Esophagus squamous epithelium (tissue), 4 donors: ENCODE measurements around the gene RNF223.
A peak's percentile ranks its signal among the peaks of the same experiment; 100 is the strongest.

Source experiments
- CTCF ChIP-seq, 6 experiments: fragments of 450-650 bp in 4 of 6; fragments of 200-600 bp in 2 of 6; sonication (generic) in 2 of 6; IDR thresholded peaks; one replicate each; pipeline ENCODE4 v1.5.1; 2016 to 2019; ENCODE audit warnings: antibody characterized with exemption in 6 of 6, mild to moderate bottlenecking in 4 of 6, moderate library complexity in 4 of 6
- POLR2A ChIP-seq, 4 donors: fragments of 450-650 bp; IDR thresholded peaks; one replicate each; pipeline ENCODE4 v1.6.1; 2017; ENCODE audit warnings: antibody characterized with exemption in 4 of 4, mild to moderate bottlenecking in 4 of 4, moderate library complexity in 3 of 4

GRCh38 chr1:1040004-1040991 lies 33.8 kb downstream of the RNF223 start:
- TF ChIP-seq CTCF (IDR thresholded peaks at IDR 0.05): peak in 2 of 6 experiments; percentile 12 to 41
- peak in 1 of 4 donors; percentile 23 for TF ChIP-seq POLR2A (IDR thresholded peaks at IDR 0.05)
